Occipital lobe (tissue), 2 donors: ENCODE measurements around the gene PDE3B. TPM values are rescaled to one million over a fixed set of nuclear protein-coding genes. Genes with fewer than 3 reads are reported as not detected.
"Not testable (repeated sequence)": the region's sequence is repeated elsewhere in the genome, so short reads cannot be mapped to it uniquely, and the experiment has no call there.

Experiments used
- DNase-seq: peaks from one replicate; lab custom pipeline; 2025; lab: John Stamatoyannopoulos, UW
- total RNA-seq: library from RNA; depleted of rRNA; stranded (reverse); fragments of >200 nt; gene quantifications from one replicate; pipeline ENCODE4 v1.2.3, GENCODE V29; 2014

The PDE3B gene
- total RNA-seq, 1 donor from 2014 or later, result 31.4 TPM

GRCh38 chr11:14743667-14744066 lies 100.1 kb downstream of the PDE3B start:
- not testable (repeated sequence) for DNase-seq

- DNase-seq, result no peak
Observed at GRCh38 chr11:14746857-14747395, 103.3 kb downstream of the PDE3B start.

- DNase-seq, result no peak
Observed at GRCh38 chr11:14748090-14748489, 104.5 kb downstream of the PDE3B start.

GRCh38 chr11:14750911-14751310 lies 107.3 kb downstream of the PDE3B start:
- DNase-seq, result no peak

- DNase-seq, result no peak
Observed at GRCh38 chr11:14751975-14752407, 108.4 kb downstream of the PDE3B start.

GRCh38 chr11:14755140-14755539 lies 111.5 kb downstream of the PDE3B start:
- no peak for DNase-seq

GRCh38 chr11:14756349-14756748 lies 112.7 kb downstream of the PDE3B start:
- no peak for DNase-seq

- not testable (repeated sequence) for DNase-seq
Observed at GRCh38 chr11:14759300-14760012, 115.9 kb downstream of the PDE3B start.

GRCh38 chr11:14764179-14764578 lies 120.6 kb downstream of the PDE3B start:
- no peak for DNase-seq

- DNase-seq, result no peak
Observed at GRCh38 chr11:14764579-14765527, 121.2 kb downstream of the PDE3B start.

GRCh38 chr11:14766585-14766984 lies 123.0 kb downstream of the PDE3B start:
- no peak for DNase-seq

- no peak for DNase-seq
Observed at GRCh38 chr11:14768526-14769188, 125.1 kb downstream of the PDE3B start.

- no peak for DNase-seq
Observed at GRCh38 chr11:14773755-14774154, 130.2 kb downstream of the PDE3B start.

GRCh38 chr11:14774721-14775120 lies 131.1 kb downstream of the PDE3B start:
- DNase-seq, result no peak

GRCh38 chr11:14775897-14776296 lies 132.3 kb downstream of the PDE3B start:
- no peak for DNase-seq

GRCh38 chr11:14778460-14778859 lies 134.9 kb downstream of the PDE3B start:
- DNase-seq, result not testable (repeated sequence)

- DNase-seq, result no peak
Observed at GRCh38 chr11:14783788-14784187, 140.2 kb downstream of the PDE3B start.

GRCh38 chr11:14784230-14784629 lies 140.6 kb downstream of the PDE3B start:
- no peak for DNase-seq

GRCh38 chr11:14789879-14790484 lies 146.4 kb downstream of the PDE3B start:
- DNase-seq, result no peak

- DNase-seq, result no peak
Observed at GRCh38 chr11:14793546-14793945, 149.9 kb downstream of the PDE3B start.

- not testable (repeated sequence) for DNase-seq
Observed at GRCh38 chr11:14796028-14796427, 152.4 kb downstream of the PDE3B start.
